C4-2B (cell line): Measurements from ENCODE around the gene OXNAD1.

Experiments
- ZFX ChIP-seq: fragments of 450-650 bp; IDR thresholded peaks from 2 replicates; pipeline ENCODE4 v1.6.1; 2017
- TF ChIP-seq, protein P1 (sequence below): fragments of 450-650 bp; conservative IDR thresholded peaks from 2 replicates; pipeline ENCODE4 v1.5.1; 2017; ENCODE audit warnings: mild to moderate bottlenecking

- TF ChIP-seq, protein P1, sequence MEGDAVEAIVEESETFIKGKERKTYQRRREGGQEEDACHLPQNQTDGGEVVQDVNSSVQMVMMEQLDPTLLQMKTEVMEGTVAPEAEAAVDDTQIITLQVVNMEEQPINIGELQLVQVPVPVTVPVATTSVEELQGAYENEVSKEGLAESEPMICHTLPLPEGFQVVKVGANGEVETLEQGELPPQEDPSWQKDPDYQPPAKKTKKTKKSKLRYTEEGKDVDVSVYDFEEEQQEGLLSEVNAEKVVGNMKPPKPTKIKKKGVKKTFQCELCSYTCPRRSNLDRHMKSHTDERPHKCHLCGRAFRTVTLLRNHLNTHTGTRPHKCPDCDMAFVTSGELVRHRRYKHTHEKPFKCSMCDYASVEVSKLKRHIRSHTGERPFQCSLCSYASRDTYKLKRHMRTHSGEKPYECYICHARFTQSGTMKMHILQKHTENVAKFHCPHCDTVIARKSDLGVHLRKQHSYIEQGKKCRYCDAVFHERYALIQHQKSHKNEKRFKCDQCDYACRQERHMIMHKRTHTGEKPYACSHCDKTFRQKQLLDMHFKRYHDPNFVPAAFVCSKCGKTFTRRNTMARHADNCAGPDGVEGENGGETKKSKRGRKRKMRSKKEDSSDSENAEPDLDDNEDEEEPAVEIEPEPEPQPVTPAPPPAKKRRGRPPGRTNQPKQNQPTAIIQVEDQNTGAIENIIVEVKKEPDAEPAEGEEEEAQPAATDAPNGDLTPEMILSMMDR: no peak
- TF ChIP-seq ZFX: no peak
These were observed 85.7 kb downstream of the OXNAD1 start for GRCh38 chr3:16350597-16351318.
